NCI-H187 treated with DMSO at 0.1 percent for 48 hours (cell line): ENCODE data around the gene ACSL3.
"Not testable (repeated sequence)": the region's sequence is repeated elsewhere in the genome, so short reads cannot be mapped to it uniquely, and the experiment has no call there.

ENCODE experiments used
- DNase-seq: peaks from one replicate; lab custom pipeline; 2025; lab: John Stamatoyannopoulos, UW

Gene ACSL3

GRCh38 chr2:222912117-222912516, 51.3 kb downstream of the ACSL3 start:
- DNase-seq: no peak

GRCh38 chr2:222912776-222913175, 51.9 kb downstream of the ACSL3 start:
- DNase-seq: no peak

- DNase-seq: no peak
Observed at GRCh38 chr2:222915092-222915957, 54.5 kb downstream of the ACSL3 start.

- no peak for DNase-seq
Observed at GRCh38 chr2:222916229-222917197, 55.7 kb downstream of the ACSL3 start.

GRCh38 chr2:222917212-222917611, 56.4 kb downstream of the ACSL3 start:
- DNase-seq: not testable (repeated sequence)

GRCh38 chr2:222919841-222920526, 59.1 kb downstream of the ACSL3 start:
- DNase-seq: no peak

- DNase-seq: no peak
Observed at GRCh38 chr2:222920657-222921186, 59.9 kb downstream of the ACSL3 start.

GRCh38 chr2:222922019-222922800, 61.4 kb downstream of the ACSL3 start:
- DNase-seq: no peak

- DNase-seq: no peak
Observed at GRCh38 chr2:222926915-222927314, 66.1 kb downstream of the ACSL3 start.

GRCh38 chr2:222927600-222927999, 66.8 kb downstream of the ACSL3 start:
- DNase-seq: no peak

GRCh38 chr2:222928335-222928734, 67.5 kb downstream of the ACSL3 start:
- DNase-seq: no peak

GRCh38 chr2:222930862-222931261, 70.0 kb downstream of the ACSL3 start:
- DNase-seq: no peak

- DNase-seq: no peak
Observed at GRCh38 chr2:222931659-222932058, 70.8 kb downstream of the ACSL3 start.

GRCh38 chr2:222933458-222933857, 72.6 kb downstream of the ACSL3 start:
- no peak for DNase-seq

GRCh38 chr2:222935688-222936298, 75.0 kb downstream of the ACSL3 start:
- DNase-seq: no peak

GRCh38 chr2:222936705-222937104, 75.9 kb downstream of the ACSL3 start:
- DNase-seq: no peak

GRCh38 chr2:222938327-222938726, 77.5 kb downstream of the ACSL3 start:
- DNase-seq: no peak

- DNase-seq: no peak
Observed at GRCh38 chr2:222939208-222939856, 78.5 kb downstream of the ACSL3 start.

- no peak for DNase-seq
Observed at GRCh38 chr2:222939979-222940378, 79.1 kb downstream of the ACSL3 start.

- DNase-seq: no peak
Observed at GRCh38 chr2:222941510-222942032, 80.7 kb downstream of the ACSL3 start.
